GM21786 (cell line): ENCODE data around the gene KAT2B.
A peak's percentile ranks its signal among the peaks of the same experiment; 100 is the strongest.

Experiments
- ATAC-seq: cut with Tn5 transposase; IDR thresholded peaks from one replicate; pipeline ENCODE4 v1.9.1; 2021; ENCODE audit not compliant: unreplicated experiment

The KAT2B gene

DNA sequence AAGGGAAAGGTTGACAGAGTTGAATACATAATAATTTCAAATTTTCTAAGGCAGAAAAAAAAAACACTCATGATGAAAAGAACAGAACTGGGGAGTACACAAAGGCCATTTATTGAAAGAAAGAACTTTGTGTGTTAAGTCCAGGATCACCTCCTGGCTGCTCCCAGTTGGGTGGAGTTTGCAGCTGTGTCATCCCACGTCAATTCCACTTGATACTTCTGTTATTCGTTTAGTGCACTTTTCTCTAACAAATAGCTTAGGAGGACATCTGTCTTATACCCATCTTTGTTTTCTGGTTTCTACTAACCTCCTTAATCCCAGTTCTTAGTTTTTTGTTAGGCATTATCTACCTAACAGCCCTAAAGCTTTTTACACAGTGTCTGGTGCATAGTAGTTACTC lies 101.1 kb downstream of the KAT2B start:
- no peak for ATAC-seq

DNA sequence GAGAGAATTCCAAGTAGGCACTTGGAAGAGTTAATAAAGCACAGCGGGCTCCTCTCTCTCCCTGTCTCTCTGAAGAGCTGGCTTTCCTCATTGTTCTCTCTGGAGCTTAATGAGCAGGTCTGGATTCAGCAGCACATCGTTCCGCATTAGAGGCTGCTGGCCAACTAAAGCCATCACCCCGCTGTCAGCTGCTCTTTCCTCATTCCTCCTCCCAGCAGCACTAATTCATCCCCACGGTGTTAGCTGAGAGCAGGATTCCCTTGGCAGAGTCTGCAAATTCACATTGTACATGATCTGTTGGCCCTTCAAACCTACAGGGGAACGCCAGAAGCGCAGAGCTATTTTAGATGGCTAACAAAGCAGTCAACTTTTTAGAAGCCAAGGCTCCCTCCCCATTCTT lies 101.6 kb downstream of the KAT2B start:
- no peak for ATAC-seq

DNA sequence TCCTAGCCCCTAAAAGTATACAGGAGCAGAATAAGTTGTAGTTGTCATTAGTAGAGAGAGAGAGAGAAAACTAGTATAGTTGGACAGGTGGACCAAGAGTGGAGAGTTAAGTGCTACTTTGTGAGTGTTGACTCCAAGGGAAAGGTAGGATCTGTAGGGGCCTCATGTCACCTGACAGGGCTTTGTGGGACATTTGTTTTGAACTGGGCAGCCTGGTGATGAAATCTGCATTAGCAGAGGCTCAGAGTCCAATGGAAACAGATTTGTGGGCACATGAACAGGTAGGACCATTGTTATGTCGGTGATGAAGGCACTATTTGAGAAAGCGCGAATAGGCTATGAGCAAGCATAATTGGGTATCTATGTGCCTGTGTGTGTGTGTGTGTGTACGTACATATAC lies 102.3 kb downstream of the KAT2B start:
- no peak for ATAC-seq

DNA sequence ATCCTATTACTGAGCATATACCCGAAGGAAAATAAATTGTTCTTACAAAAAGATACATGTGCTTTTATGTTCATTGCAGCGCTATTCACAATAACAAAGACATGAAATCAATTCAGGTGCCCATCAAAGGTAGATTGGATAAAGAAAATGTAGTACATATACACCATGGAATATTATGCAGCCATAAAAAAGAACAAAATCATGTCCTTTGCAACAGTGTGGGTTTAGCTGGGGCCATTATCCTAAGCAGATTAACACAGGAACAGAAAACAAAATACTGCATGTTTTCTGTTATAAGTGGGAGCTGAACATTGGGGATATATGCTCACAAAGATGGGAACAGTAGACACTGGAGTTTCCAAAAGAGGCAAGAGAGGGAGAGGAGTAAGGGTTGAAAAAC lies 103.3 kb downstream of the KAT2B start:
- ATAC-seq = no peak

DNA sequence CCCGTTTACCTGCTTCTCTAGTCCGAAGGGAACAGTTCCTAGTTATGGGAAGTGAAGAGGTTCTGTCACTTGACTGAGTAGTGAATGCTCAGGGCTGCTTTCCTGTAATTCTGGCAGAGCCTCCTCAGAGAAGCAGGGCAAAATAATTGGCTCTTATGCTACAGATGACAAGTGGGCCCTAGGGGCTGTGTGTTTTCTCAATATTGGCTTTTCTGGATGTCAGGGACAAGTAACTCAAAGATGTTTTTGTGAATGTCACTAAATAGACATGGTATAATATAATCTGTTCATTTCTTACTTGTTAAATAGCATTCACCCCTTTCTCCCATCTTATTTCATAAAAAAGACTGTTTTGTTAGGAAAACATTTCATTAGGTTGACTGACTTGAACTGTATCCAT lies 105.6 kb downstream of the KAT2B start:
- no peak for ATAC-seq

DNA sequence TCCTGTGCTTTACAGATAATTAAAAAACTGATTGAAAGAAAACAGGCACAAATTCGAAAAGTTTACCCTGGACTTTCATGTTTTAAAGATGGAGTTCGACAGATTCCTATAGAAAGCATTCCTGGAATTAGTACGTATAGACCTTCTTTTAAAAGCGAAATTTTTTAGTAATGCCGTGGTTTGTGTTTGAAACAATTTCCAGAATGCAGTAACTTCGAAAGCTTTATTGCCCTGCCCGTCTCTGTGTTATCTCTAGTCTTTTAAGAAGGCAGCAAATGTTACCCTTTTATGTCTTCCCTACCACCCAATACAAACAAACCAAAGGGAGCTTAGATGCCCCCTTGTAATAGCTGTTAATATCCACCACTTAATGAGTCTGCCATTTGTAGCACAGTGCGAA lies 106.1 kb downstream of the KAT2B start:
- no peak for ATAC-seq

DNA sequence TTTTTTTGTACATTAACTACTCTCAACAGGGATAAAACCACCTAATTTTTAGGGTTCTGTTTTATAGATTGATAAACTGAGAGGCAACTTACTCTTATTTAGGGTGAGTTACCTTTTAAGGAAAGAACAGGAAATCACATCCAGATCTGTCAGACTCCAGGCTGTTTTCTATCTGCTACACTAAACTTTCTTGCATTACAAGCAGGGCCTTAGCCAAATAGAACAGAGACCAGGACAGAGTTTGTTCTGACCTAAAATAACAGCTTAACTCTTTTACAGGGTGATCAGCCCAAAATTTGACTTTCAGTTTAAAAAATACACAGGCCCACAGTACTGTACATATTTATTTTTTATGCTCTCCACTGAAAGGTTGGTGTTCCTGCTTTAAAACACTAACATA lies 107.1 kb downstream of the KAT2B start:
- ATAC-seq = no peak

DNA sequence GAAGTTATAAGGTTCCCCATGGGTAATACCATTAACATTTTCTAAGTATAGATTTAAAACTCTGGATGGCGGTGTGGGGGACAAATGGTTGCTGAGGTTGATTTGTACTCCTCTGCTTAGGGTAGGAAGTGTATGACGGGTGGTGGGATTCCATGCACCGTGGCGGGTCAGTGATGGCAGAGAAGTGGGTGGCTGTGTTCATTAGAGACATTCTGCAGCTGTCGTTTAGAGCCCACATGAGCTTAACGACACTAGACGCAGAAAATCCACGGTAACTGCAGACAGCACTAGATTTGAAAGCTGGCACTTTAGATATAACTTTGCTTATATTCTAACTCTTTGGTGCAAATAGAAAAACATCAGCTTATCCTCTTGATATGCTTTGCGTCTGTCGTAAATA lies 108.2 kb downstream of the KAT2B start:
- no peak for ATAC-seq

DNA sequence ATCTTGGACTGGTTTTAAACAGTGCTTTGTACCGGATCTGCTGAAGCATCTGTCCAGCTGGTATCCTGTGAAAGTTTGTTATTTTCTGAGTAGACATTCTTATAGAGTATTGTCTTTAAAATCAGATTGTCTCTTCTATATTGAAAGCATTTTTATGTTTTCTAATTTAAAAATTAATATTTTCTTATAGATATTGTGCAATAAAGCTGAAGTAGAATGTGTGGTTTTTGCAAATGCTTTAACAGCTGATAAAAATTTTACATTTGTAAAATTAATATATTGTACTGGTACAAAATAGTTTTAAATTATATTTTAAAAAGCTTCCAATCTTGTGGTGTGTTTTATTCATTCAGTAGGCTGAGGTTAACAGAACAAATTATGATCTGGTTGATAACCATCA lies 113.8 kb downstream of the KAT2B start:
- no peak for ATAC-seq

DNA sequence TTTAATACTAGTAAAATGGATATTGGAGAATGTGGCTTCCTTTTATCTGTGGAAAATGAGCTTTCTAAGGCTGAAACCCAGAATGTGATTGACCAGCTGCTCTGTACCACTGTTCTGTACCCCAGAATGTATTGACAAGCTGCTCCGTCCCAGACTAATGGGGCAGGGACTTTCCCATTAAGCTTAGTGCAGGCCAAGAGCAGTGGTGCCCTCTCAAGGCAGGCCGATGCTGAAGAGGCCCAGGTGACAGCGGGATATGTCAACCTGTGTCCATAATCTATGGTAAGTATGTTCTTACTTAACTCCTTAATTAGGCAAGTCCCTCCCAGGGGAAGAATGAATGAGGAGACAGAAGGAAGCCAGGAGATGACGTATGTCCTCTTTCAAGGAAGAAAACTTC lies 114.7 kb downstream of the KAT2B start:
- ATAC-seq = no peak

DNA sequence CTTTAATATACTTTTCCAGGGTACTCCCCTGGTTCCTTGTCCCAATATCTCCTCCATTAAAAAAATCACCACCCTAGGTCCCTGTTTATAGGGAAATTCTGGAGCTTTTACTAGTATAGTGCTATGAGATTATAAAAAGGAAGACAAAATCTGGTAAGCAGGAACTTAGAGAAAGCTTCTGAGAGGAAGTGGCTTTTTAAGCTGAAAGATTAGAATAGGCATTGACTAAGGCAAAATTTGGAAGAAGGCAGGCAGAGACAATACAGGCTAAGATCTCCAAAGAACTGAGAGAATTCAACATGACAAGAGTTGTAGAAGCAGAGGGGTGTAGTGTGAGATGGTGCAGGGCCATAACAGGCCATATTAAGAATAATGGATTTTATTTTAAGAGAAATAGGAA lies 120.0 kb downstream of the KAT2B start:
- no peak for ATAC-seq

DNA sequence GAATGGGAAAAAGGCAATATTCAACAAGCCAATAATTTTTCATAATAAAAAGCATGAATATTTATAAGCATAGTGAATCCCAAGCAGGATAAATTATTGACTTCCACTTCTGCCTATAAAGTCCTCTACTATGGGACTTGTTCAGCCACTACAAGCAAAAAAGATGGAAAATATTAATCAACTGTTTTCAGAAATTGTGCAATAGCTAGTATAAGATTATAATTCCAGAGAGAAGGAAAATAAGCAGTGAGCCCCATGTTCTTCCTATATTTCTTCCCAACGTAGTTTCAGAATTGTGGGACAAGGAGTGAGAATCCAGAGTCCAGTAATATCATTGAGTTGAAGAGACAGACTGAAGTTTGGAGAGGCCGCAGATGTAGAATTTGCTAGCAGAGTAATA lies 121.5 kb downstream of the KAT2B start:
- ATAC-seq = no peak

DNA sequence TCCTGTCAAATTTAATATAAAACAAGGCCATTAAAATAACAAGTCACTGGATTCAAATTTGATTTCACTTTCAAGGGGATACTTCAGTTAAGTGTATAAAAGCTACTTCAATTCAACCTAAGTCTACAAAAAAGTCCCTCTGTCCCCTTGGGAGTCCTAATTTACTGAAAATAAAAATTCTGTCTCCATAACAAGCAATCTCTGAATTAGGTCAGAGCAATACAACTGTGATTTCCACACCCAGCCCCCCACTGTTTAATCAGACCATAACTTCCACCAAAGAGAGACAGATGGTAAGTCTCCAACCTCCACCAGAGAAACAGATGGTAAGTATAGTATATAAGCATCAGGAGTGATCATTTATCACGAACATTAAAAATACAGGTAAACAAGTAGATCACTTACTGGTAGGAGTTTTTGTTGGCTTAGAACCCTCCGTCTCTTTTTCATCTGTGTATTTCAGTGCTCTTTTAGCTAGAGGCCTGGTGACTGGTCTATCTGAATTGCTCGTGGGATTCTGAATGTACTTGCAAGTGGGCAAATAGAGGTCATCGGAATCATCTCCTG lies 133.7 kb downstream of the KAT2B start:
- ATAC-seq = no peak

DNA sequence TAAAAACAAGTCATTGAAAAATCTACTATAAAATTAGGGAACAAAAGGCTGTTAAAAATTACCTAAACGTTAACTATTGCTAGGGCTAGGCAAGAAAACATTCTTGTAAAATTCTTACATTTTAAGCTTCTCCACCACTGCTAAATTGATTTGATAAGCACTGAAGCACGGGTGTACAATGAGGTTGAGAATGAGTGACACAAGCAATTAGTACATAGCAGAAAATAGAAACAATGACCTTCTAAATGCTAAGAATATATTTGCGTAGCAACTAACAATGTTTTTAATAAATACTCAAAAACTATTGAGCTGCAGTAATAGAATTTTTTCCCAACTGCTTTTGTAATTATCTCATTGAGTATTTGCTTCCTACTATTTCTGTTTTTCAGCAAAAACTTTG lies 141.0 kb downstream of the KAT2B start:
- ATAC-seq = no peak

DNA sequence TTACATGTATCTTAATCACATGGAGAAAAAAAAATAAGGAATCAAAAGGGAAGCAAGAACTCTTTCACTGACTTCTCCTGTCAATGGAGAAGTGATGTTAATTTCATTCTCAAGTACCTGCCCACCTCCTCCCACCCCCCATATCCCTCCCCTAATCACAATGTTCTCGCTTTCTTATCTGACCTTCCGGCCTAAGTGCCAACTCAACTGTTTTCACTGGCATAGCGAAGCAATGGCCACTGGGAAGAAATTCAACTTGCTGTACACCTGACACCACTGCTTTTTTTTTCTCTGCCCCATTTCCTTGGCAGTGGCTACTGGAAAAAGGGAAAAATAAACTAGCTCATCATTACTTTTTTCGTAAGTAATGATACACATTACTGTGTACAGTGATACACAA lies 142.0 kb downstream of the KAT2B start:
- ATAC-seq = no peak

DNA sequence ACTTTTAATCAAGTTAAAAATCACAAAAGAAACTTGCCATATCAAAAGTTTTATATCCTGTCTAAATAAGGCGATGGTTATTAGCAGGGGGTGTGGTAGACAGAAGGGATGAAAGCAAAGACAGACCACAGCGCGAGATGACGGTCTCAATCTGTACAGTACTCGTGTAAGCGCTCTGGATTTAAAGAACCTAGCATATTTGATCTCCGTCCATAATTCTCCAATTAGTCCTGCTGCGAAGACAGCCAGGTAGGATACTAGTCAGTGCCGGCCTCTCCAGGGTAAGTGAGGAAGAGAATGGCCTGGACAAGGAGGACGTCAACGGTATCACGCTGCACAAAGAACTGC lies 145.1 kb downstream of the KAT2B start:
- no peak for ATAC-seq

DNA sequence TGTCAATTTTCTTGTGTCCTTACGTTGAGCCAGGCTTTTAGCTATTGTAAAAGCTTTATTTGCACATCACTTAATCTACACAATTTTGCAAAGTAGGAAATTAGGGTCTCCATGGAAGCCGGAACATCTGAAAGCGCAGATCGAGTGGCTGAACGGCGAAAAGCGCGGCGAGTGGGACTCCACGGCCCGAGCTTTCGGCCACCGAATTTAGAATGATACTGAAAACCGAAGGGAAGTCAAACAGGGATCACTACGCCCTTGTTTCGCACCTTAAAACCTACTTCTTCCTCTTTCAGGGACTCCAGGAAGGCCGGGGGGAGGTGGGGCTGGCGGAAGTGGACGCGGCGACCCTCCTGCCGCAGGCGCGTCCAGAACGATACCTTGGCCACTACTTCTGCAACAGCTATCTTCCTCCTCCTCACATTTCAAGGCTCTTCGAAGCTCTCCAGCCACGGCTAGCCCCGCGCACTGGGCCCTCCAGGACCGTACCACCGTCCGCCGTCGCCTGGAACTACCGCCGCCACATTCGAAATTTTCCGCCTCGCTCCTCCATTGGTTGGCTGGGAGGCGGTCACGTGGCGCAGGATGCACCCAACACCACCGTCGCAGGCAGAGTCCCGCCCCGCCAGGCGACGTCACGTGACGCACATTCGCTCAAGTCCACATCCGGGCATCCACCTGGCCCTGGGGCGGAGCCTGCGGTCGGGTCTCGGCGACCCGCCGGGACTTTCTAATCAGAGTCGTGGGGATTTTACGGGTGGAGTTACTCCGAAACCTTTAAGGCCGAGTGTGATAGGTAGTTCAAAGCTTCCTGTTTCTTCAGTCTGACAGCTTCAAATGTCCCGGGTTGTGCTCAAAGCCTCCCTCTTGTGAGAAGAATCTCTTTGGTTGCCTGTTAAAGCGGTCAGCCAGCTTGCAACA lies 145.7 kb downstream of the KAT2B start, which contains the start of gene SGO1:
Gene SGO1, minus strand, starts transcription at position 528 of the 921 bp plus-strand sequence. CDS start 2,179 bp downstream, outside the sequence.
- peak; percentile 95 for ATAC-seq

DNA sequence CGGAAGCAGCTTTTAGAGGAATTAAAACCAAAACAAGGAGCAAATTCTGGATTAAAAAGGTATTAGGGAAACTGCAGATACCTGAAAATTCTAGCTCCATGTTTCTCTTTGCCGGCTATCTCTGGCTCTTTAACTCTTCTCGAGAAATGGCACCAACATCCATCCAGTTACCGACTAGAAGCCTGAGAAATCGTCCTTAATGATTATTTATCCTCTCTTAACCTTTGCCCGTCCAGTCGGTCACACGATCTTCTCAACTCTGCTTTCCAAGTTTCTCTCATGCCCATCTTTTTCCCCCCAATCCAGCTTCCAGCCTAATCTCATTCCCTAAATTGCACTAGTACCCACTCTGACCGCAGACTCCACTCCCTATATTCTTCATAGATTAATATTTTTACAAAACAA lies 146.4 kb downstream of the KAT2B start:
- peak; percentile 1 for ATAC-seq

DNA sequence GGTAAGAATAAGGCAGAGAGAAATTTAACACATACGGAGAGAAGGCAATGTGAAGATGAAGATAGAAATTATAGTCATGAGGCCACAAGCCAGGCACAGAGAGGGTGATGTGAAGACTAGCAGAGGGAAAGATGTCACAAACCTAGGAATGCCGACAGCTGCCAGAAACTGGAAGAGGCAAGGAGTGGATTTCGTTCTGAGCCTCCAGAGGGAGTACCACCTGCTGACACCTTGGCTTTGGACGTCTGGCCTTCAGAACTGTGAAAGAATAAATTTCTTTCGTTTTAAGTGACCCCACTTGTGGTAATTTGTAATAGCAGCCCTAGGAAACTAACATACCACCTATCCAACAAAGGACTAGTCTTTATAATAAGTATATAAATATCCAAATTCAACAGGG lies 150.7 kb downstream of the KAT2B start:
- ATAC-seq = no peak

DNA sequence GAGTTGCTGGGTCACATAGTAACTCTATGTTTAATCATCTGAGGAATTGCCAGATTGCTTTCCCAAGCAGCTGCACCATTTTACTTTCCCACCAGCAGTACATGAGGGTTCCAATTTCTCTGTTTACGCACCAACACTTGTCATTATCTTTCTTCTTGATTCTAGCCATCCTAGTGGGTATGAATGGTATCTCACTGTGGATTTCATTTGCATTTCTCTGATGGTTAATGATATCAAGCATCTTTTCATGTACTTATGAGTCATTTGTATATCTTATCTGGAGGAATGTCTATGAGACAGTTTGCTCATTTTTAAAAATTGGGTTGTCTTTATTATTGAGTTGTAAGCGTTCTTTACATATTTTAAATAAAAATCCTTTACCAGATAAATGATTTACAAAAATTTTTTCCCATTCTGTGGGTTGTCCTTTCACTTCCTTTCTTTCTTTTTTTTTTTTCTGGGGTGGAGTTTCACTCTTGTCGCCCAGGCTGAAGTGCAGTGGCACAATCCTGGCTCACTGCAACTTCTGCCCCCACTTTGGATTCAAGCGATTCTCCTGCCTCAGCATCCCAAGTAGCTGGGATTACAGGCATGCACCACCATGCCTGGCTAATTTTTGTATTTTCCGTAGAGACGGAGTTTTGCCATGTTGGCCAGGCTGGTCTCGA lies 154.7 kb downstream of the KAT2B start:
- ATAC-seq = no peak

DNA sequence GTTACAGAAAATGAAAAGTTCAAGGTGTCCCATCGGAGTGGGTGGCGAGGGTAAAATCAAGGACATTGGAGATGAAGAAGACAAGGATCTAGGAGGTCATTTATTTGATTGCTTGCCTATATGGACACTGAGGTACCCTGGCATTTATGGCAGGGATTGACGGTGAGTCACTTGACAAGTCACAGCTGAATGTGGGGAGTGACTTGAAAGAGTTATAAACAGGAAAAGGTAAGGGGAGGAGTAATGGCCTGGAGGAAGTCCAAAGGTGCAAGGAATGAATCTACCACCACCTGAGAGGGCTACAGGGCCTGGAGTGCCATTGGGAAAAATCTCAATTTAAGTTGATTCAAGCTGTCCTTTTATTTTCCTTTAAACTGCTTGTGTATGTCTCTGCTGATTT lies 157.5 kb downstream of the KAT2B start:
- no peak for ATAC-seq

DNA sequence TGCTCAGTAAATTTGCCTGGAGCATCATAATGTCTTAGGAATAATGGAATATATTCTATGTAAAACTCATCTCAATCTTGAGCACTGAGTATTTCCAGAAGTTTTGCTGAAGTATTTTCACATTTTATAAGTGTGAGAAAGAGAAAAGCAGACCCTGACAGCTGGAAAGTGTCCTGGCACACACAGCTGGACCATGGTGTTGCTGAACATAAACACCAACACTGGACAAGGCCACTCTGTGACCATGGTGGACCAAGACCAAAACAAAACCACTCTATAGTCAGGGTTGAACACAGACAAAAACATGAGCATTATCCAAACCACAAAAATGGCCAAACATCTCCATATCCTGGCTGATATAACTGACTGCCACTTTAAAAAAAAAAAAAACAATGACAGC lies 160.9 kb downstream of the KAT2B start:
- no peak for ATAC-seq
